Dermis blood vessel endothelial cell (primary cell): ENCODE measurements around the gene POTEI. TPM values are rescaled to one million over a fixed set of nuclear protein-coding genes. Genes with fewer than 3 reads are reported as not detected.
"Not testable (repeated sequence)": the region's sequence is repeated elsewhere in the genome, so short reads cannot be mapped to it uniquely, and the experiment has no call there.

Source experiments
- DNase-seq: peaks from one replicate; pipeline ENCODE4 v3.0.0; 2010
- total RNA-seq: library from RNA; depleted of rRNA; stranded (reverse); fragments of >200 nt; gene quantifications from 2 replicates; pipeline ENCODE4 v1.2.3, GENCODE V29; 2014

Gene POTEI
- 0.34 and 0.51 TPM in 2 replicates for total RNA-seq

- not testable (repeated sequence) for DNase-seq
These were observed at the start of gene POTEI for GRCh38 chr2:130509228-130509627. Gene POTEI, minus strand, starts transcription at chr2:130509328. Its CDS starts 93 bp downstream, at chr2:130509235.

DNA sequence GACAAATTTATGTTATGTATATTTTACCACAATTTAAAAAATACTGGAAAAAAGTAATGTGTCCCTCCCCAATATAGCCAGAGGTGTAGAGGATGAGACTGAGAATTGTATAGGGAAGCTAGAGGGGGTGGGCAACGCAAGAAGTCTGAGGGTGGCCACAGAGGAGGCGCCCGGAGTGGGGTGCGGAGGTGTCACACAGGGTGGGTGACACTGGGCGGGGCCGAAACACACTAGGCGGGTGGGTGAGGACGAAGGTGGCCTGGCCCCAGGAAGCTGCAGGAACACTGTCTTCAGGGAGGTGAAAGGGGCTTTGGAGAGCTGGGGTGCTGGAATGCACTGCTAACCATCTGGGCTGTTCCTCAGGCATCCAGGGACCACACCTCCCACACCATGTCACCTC lies 47.3 kb upstream of the POTEI start:
- DNase-seq, result not testable (repeated sequence)

DNA sequence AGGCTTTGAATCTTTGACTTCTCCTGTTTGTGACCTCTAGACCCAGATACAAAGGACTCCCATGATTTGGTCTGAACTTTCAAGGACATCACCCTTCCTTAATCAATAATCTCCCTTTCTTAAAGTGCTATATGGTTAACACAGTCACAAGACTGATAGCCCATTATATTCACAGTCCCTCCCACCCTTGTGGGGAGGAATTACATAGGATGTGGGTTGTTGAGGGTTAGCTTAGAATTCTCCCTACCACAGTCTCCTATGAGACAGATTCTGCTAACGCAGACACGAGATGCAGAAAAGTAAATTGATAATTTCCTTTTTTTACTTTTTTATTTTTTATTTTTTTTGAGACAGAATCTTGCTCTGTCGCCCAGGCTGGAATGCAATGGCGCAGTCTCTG lies 45.0 kb upstream of the POTEI start:
- not testable (repeated sequence) for DNase-seq

- not testable (repeated sequence) for DNase-seq
These were observed 40.3 kb upstream of the POTEI start for GRCh38 chr2:130549475-130549874.

DNA sequence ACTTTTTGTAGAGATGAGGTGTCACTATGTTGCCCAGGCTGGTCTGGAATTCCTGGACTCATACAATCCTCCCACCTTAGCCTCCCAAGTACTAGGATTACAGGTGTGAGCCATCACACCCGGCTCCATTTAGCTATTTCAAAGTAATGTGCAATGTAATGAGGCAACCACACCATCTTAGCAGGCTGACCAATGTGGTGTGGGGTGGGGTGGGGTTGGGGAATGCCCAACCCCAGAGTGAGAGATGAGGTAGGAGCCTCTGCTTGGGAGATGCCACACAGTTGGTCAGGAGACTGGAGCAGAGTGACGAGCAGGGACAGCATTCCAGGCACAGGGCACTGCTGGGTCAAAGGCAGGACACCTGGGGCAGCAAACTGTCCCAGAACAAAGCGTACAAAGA lies 39.3 kb upstream of the POTEI start:
- not testable (repeated sequence) for DNase-seq

- not testable (repeated sequence) for DNase-seq
These were observed 35.9 kb upstream of the POTEI start for GRCh38 chr2:130544978-130545377.

DNA sequence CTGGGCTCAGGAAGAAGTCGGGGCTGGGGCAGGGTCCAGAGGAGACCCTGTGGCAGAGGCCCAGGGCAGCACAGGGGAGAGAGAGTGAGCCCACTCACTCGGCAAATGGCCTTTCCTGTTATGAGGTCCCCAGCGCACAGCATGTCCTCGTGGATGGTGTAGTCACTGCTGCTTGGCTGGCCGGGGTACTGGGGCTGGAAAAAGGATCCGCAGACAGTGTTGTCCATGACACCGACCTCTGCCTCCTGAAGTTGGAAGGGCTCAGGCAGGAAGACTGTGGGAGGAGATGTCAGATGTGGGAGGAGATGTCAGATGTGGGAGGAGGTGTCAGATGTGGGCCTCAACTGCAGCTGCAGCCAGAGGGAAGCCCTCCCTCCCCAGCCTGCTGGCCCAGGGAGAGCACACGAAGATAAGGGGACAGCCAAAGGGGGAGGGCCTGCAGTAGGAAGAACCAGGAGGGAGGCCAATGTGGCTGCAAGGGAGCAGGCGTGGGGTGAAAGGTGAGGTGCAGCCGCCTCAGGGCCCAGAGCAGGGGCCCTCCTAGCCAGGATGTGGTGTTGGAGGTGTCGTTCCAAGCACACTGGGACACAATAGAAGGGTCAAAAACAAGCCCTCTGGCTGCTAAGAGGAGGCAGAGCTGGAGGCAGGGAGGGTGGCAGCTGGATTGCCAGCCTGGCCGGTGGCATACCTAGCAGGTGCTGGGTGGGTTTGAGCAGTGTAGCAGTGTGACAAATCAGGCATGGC lies 34.8 kb upstream of the POTEI start:
- not testable (repeated sequence) for DNase-seq

- DNase-seq, result not testable (repeated sequence)
These were observed 33.7 kb upstream of the POTEI start for GRCh38 chr2:130542789-130543188.

- not testable (repeated sequence) for DNase-seq
These were observed 29.1 kb upstream of the POTEI start for GRCh38 chr2:130538271-130538670.

DNA sequence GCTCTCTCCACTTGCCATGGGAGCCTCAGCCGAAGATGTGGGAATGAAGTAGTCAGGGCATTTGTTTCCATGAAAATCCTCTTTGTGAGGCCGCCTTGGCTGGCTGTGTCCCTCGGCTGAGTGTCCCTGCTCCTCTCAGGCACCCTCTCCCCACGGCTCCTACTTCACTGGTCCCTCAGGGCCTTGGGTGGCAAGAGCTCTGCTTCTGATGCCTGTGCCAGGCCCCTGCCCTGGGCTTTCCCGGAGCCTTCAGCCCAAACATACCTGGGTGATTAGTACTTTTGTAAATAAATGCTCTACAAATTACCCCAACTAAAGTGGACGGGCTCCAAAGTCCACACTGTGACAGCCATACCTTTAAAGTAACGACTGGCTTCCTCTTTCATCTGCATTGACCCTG lies 27.5 kb upstream of the POTEI start:
- DNase-seq, result not testable (repeated sequence)

DNA sequence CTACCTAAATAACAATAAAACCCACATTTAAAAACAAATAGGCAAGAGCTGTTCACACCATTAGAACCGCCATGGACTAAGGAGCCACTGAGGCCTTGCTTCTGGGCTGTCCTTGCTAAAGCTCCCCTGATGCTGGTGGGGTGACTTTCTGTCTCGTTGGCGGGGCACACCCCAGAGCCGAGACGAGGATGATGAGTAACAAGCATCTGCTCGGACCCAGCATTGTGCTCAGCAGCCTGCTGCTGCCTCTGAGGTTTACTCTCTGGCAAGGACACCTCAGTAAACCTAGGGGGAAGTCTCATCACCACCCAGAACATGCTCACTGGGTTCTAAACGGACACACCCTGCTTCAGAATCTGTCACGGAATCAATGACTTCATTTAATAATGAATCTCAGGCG lies 22.5 kb upstream of the POTEI start:
- not testable (repeated sequence) for DNase-seq

- DNase-seq, result not testable (repeated sequence)
These were observed 22.1 kb upstream of the POTEI start for GRCh38 chr2:130531225-130531624.

- DNase-seq, result not testable (repeated sequence)
These were observed 21.1 kb upstream of the POTEI start for GRCh38 chr2:130530212-130530611.

- DNase-seq, result not testable (repeated sequence)
These were observed 20.4 kb upstream of the POTEI start for GRCh38 chr2:130529545-130529944.

DNA sequence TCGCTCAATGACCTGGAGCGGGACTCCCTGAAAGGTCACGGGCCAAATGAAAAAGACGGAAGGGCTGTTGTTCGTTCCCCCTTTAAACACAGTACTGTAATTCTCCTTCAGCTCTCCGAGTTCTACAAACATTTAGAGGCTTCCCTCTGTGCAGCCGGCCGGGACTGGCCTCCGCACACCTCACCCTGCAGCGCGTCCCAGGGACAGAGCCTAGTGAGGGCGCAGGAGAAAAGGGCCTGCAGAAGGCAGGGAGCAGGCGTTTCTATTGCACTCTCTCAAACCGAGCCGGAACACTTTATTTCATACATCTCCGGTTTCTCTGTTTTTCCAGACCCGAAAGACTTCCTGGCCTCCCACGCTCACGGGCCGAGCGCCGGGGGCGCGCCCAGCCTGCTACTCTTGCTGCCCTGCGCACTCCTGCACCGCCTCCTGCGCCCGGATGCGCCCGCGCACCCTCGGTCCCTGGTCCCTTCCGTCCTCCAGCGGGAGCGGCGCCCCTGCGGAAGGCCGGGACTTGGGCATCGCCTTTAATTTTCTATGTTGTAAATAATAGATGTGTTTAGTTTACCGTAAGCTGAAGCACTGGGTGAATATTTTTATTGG lies 18.3 kb upstream of the POTEI start:
- DNase-seq, result not testable (repeated sequence)

DNA sequence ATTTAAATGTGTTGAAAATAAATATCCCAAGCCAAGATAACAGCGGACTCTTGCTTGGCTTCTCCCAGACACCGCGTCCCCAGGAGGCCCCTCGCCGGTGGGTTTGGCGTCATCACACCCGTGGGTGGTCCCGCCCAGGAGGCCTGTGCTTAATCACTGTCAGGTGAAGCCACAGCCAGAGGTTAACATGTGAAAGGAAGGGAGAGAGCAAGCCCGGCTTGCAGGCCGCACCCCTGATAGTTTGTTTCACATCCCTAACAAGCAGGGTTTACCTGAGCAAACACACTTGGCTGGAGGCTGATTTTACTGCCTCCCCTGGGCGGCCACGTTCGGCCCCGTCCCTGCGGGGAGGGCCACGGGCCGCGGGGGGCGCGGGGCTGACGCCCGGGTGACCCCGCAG lies 13.3 kb upstream of the POTEI start:
- DNase-seq, result not testable (repeated sequence)

GRCh38 chr2:130520992-130521391 lies 11.9 kb upstream of the POTEI start, which contains the start of gene CFC1B:
Gene CFC1B, plus strand, starts transcription at chr2:130521222. Its CDS starts 263 bp downstream, at chr2:130521485.
- not testable (repeated sequence) for DNase-seq

- DNase-seq, result not testable (repeated sequence)
These were observed 9.5 kb upstream of the POTEI start for GRCh38 chr2:130518516-130519106.

DNA sequence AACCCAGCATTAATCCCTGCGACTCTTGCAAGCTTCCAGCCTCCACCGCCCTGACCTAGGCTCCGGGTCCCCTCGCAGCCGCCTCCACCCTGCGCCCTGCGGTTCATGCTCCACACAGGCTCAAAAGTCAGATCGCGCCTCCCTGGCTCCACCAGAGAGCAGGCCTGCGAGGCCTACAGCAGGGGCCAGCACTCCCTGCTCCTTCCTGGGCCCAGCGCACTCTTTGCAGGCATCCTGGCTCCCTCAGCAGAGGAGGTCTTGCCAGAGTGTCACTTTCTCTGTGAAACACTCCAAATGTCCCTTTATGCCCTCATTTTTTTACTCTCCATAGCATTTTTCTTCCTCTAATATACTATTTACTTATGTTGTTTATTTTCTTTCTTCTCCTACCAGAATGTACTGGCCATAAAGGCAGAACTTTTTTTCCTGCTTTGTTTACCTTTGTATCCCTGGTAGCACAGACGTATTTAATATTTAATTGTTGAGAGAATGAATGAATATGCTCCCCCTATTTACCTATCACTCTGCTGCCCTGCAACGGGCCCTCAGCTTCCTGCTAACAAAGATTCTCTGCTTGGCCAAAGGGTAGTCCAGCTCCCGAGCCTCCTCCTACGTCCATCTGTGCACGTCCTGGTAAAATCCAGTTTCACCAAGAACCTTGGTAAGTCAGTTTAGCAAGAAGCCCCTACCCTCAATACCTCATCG lies 2.8 kb upstream of the POTEI start:
- not testable (repeated sequence) for DNase-seq

DNA sequence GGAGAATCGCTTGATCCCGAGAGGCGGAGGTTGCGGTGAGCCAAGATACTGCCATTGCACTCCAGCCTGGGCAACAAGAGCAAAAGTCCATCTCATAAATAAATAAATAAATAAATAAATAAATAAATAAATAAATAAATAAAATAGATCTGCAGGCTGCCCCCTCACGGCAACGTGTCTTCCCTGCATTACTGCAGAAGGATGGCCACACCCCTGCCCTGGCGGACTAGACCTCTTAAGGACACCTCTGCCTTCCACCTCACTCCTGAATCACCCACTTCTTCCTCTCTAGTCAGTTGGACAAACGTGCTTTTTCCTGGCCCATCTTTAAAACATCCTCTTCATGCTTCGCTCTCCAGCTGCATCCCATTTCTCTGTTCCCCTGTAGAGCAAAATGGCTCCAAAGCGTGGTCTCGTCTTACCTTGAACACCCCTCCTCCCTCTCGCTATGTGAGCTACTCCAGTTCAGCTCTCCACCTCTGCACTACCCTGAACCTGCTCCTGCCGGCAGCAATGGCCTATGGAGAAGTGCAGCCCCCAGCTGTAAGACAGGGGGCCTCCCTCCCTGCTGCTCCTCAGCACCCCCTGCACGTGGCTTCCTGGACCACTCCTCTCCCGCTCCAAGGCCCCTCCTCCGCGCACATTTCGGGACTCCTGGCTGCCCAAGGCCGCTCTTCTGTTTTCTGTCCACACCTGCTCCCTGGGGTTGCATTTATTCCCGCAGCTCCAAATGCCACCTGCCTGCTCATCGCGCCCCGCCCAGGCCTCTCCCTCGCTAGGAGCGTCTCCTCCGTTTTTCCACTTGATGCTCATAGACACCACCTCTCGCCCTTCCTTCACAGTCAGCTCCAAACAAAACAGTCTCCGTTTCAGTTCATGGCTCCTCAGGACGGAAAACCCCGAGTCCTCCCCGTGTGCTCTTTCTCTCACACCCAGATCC lies 1.9 kb upstream of the POTEI start:
- not testable (repeated sequence) for DNase-seq

DNA sequence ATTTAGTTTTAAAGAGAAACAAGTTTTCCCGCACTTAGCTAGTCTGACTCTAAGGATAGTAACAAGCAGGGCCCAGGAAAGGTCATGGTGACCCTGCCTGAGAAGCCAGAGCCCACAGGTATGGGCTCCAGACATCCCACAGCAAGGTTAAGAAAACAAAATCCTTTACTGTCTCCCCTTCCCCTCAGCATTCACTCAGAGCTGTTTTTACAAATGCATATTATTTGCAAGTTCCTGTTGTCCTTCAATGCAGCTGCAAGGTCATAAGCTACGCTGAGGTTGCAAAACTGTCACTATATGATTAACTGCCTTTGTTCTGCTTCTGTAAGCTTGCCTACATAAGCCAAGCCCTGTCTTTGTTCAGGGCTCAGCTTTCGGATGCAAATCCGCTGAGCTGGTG lies 18.1 kb downstream of the POTEI start:
- not testable (repeated sequence) for DNase-seq

DNA sequence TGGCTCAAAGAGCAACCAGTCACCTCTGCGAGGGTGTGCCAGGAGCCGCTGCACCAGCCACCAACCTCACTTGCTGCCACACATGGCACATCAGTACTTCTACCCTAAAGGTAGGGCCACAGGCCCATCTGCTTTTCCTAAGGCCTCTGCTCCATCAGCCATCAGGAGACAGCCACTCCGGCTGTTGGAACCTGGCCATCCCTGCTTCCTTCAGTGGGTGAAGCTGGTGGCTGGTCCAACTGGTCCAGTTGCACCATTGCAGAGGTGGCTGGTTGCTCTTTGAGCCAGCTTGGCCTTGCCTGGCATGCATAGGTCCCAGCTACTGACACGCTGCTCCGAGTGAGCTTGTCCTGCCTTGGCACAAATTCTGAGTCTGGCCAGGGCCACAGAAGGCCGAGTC lies 53.7 kb downstream of the POTEI start:
- DNase-seq, result not testable (repeated sequence)
